Testis (tissue), 3 donors: ENCODE measurements around the gene HJURP. TPM values are rescaled to one million over a fixed set of nuclear protein-coding genes. Genes with fewer than 3 reads are reported as not detected.

Source experiments
- DNase-seq: peaks from one replicate; pipeline ENCODE4 v3.0.0-alpha.2; 2019
- H3K27ac ChIP-seq, 2 donors: fragments of 200-600 bp; sonication (generic); one replicate each; pipeline ENCODE4 v1.5.1; 2019
- H3K27me3 ChIP-seq: fragments of 200-600 bp; sonication (generic); one replicate; pipeline ENCODE4 v1.5.1; 2019
- H3K36me3 ChIP-seq: fragments of 200-600 bp; sonication (generic); one replicate; pipeline ENCODE4 v1.5.1; 2017; ENCODE audit warnings: low read depth; ENCODE audit errors: missing control alignments
- H3K4me1 ChIP-seq: fragments of 200-600 bp; sonication (generic); one replicate; pipeline ENCODE4 v1.5.1; 2019
- H3K4me3 ChIP-seq, 2 donors: fragments of 200-600 bp; sonication (generic); one replicate each; pipeline ENCODE4 v1.5.1; 2017 to 2019
- H3K9me3 ChIP-seq: fragments of 200-600 bp; sonication (generic); one replicate; pipeline ENCODE4 v1.5.1; 2017
- POLR2A ChIP-seq: fragments of 450-650 bp; IDR thresholded peaks from one replicate; pipeline ENCODE4 v1.6.1; 2017; ENCODE audit warnings: antibody characterized with exemption, mild to moderate bottlenecking, moderate library complexity
- WGBS, 2 donors: methylation state at CpG; one replicate each; pipeline ENCODE4 v1.1.5; 2018; 5-methylcytosine and 5-hydroxymethylcytosine counted together
- intact Hi-C: fragments of 100-400 bp; cut with DNase I; formaldehyde crosslinking; loops from one replicate; pipeline ENCODE4 v1.15.1; 2023; ENCODE audit warnings: low total_unique reads
- polyA plus RNA-seq: library from polyadenylated mRNA; stranded (reverse); fragments of 350-450 nt; fragmentation: Illumina TruSeq; extraction: RNeasy Lipid Tissue Mini Kit (QIAGEN cat#74804); gene quantifications from one replicate; pipeline ENCODE4 v1.2.3, GENCODE V29; 2014; ENCODE audit warnings: low read depth, low replicate concordance; ENCODE audit not compliant: insufficient read depth
- total RNA-seq, 2 donors: library from RNA; depleted of rRNA; stranded (reverse); fragments of >200 nt; gene quantifications; one replicate each; pipeline ENCODE4 v1.2.3, GENCODE V29; 2016
- TF ChIP-seq, protein P1 (sequence below), 3 experiments: fragments of 450-650 bp in 2 of 3; fragments of 200-600 bp in 1 of 3; sonication (generic) in 1 of 3; IDR thresholded peaks; one replicate each; pipeline ENCODE4 v1.5.1; 2016 to 2019; ENCODE audit warnings: antibody characterized with exemption in 3 of 3, mild to moderate bottlenecking in 2 of 3, moderate library complexity in 1 of 3

The HJURP gene
- total and polyA plus RNA-seq, 3 donors from 2014 or later: 10.2 to 30.2 (median 13.9) TPM

DNA sequence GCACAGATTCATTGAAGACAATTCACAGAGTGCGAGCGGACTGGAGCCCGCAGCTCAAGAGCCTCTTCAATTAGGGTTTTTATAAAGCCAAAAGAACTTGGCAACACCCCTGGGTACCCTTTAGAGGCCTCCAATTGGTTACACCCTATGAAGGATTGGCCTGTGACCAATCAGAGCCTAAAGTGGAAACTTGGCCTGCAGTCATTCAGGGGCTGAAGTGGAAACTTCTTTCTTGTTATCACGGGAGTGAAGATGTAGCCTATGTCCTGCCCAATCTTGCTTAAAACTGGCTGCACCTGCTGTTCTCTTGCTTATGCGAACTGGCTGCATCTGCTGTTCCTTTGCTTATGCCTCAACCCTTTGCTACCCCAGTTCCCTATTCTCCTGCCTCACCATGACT, 1.8 kb upstream of the HJURP start:
- no peak for TF ChIP-seq POLR2A
- TF ChIP-seq, protein P1, sequence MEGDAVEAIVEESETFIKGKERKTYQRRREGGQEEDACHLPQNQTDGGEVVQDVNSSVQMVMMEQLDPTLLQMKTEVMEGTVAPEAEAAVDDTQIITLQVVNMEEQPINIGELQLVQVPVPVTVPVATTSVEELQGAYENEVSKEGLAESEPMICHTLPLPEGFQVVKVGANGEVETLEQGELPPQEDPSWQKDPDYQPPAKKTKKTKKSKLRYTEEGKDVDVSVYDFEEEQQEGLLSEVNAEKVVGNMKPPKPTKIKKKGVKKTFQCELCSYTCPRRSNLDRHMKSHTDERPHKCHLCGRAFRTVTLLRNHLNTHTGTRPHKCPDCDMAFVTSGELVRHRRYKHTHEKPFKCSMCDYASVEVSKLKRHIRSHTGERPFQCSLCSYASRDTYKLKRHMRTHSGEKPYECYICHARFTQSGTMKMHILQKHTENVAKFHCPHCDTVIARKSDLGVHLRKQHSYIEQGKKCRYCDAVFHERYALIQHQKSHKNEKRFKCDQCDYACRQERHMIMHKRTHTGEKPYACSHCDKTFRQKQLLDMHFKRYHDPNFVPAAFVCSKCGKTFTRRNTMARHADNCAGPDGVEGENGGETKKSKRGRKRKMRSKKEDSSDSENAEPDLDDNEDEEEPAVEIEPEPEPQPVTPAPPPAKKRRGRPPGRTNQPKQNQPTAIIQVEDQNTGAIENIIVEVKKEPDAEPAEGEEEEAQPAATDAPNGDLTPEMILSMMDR (IDR thresholded peaks at IDR 0.05): no peak
- intact Hi-C loops: no loop called here
- 78% methylated on average over 5 of the region's 5 CpGs for WGBS, 2 donors
- H3K36me3 ChIP-seq: no peaks in the 10 kb centered on the region
- no peaks in the 10 kb centered on the region for H3K27me3 ChIP-seq
- H3K4me3 ChIP-seq: no peak overlapping the region
- no peak overlapping the region for H3K27ac ChIP-seq
- no peaks in the 10 kb centered on the region for H3K4me1 ChIP-seq
- H3K9me3 ChIP-seq: no peaks in the 10 kb centered on the region
- DNase-seq: no peak

DNA sequence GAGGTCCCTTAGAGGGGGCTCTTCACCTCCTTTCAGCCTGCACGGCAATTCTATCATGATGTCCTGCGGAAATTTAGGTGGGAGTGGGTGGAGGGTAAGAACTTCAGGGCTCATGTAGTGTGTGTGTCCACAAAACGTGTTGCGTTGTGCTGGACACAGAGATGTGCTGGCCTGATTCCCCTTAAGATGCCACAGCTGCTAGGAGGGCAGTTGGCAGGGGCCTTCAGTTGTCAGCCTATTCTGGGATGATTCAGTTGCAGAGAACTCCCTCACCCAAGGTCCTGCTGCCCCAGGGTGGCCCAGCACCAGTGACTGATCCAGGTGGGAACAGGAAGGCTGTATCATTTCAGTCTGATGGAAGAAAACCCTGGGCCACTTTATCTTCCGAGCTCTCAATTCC, 1.0 kb upstream of the HJURP start:
- WGBS, 2 donors: 60 to 68% methylated on average over 5 of the region's 5 CpGs
- H3K27me3 ChIP-seq: no peaks in the 10 kb centered on the region
- H3K36me3 ChIP-seq: no peaks in the 10 kb centered on the region
- H3K27ac ChIP-seq: no peak overlapping the region
- intact Hi-C loops: no loop called here
- DNase-seq: no peak
- H3K4me3 ChIP-seq: no peak overlapping the region
- TF ChIP-seq, protein P1 (IDR thresholded peaks at IDR 0.05): no peak
- TF ChIP-seq POLR2A: no peak
- H3K4me1 ChIP-seq: no peaks in the 10 kb centered on the region
- no peaks in the 10 kb centered on the region for H3K9me3 ChIP-seq

DNA sequence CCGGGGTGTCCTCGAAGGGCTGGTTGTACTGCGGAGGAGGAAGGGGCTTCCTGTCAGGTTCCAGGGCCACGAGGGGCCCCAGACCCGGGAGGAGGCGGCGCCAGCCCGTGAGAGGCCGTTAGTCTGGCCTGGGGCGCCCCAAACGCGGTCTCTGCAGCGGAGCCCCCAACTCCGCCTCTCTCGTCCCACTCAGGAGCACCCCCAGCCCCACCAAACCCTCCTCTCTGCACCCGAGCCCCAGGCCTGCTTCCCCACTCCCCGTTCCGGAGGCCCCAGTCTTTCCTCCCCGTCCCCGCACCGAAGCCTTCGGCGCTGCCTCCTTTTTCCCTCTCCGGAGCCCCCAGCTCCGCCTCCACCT, 473 bp downstream of the HJURP start:
- H3K27me3 ChIP-seq: no peaks in the 10 kb centered on the region
- TF ChIP-seq POLR2A: no peak
- TF ChIP-seq, protein P1 (IDR thresholded peaks at IDR 0.05): no peak
- H3K36me3 ChIP-seq: no peaks in the 10 kb centered on the region
- intact Hi-C loops: no loop called here
- no peak overlapping the region for H3K27ac ChIP-seq
- H3K4me1 ChIP-seq: no peaks in the 10 kb centered on the region
- no peaks in the 10 kb centered on the region for H3K9me3 ChIP-seq
- 0 to 1% methylated on average over 24 to 25 of the region's 25 CpGs for WGBS, 2 donors
- peak; percentile 11 for DNase-seq
- H3K4me3 ChIP-seq: peak overlapping the region; percentile 61 to 85

DNA sequence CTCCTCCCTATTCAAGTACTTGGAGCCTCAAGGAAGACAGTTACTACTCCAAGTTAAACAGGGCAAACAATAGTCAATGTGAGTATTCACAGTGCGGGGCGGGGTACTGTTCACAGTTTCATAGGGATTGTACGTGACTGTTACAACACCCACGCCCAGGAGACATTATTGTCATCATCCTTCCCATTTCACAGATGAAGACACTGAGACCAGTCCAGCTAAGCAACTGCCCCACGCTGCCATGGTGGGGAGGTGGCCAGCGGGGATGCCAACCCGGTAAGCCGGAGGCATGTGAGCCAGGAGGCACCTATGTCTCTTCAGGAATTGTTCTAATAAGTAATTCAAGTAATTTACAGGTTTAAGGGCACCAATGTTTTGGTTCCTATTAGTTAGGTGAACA, 982 bp downstream of the HJURP start:
- Histone ChIP-seq H3K27ac (no peak overlapping the region), H3K27me3 (no peaks in the 10 kb centered on the region), H3K9me3 (no peaks in the 10 kb centered on the region), H3K4me3 (peak overlapping the region; percentile 61 to 85), H3K36me3 (no peaks in the 10 kb centered on the region), H3K4me1 (no peaks in the 10 kb centered on the region)
- TF ChIP-seq, protein P1 (IDR thresholded peaks at IDR 0.05): no peak
- no peak for TF ChIP-seq POLR2A
- DNase-seq: peak; percentile 9
- intact Hi-C loops: no loop called here
- WGBS, 2 donors: 37 to 40% methylated on average over 8 of the region's 8 CpGs

DNA sequence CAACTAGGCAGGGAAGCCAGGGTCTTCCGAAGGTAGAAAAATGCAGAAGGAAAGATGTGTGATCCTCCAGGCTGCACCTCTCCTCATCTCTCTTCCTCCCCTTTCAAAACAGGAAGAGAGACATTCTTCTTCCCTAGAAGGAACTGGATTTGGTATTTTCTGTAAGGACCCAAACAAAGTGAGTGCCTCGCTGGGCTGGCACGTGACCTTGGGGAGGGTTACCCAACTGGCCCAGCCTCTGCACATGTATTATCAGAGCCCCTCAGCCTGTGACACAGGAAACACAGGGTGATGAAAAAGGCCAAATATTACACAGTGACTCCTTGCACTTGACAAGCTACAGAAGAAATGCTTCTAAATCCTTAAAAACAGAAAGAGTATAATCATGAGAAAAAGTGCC, 2.3 kb downstream of the HJURP start:
- H3K36me3 ChIP-seq: no peaks in the 10 kb centered on the region
- H3K9me3 ChIP-seq: no peaks in the 10 kb centered on the region
- peak; percentile 8 for DNase-seq
- H3K4me1 ChIP-seq: no peaks in the 10 kb centered on the region
- no peak overlapping the region for H3K27ac ChIP-seq
- H3K4me3 ChIP-seq: no peak overlapping the region
- WGBS, 2 donors: 72 to 83% methylated on average over 3 of the region's 3 CpGs
- no peaks in the 10 kb centered on the region for H3K27me3 ChIP-seq
- intact Hi-C loops: no loop called here
- TF ChIP-seq, protein P1 (IDR thresholded peaks at IDR 0.05): no peak
- TF ChIP-seq POLR2A: no peak
